ENCODE measurements around the gene OPALIN.
A peak's percentile ranks its signal among the peaks of the same experiment; 100 is the strongest.
"Not testable (repeated sequence)": the region's sequence is repeated elsewhere in the genome, so short reads cannot be mapped to it uniquely, and the experiment has no call there.

The OPALIN gene

DNA sequence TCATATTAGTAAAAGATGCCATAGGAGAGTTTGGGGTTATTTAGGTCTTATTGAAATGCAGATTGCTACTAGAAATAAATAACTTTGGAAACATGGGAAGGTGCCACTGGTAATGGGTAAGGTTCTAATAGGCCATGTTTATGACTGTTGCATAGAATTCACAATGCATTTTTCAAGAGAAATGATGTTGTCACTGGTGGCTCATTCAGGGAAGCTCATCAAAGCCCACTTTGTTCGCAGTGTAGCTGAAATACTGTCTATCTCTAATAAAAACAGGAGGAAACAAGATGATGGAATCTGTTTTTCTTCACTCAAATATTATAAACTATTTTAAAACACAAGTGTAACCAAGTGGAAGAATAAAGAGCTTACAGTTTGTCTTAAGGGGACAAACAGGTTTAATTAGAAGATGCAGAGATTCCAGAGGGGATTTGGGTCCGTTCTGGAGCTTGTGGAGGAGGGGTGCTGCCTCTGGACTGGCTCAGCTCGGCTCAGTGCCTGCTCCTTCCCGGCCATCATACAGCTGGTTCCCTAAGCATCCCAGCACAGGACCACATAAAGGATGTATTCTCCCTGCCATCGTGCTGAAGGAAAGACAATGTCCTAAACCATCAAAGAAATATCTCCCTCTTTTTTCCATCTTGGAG, 20.4 kb downstream of the OPALIN start:
- no peak for DNase-seq (ENCODE audit: low spot score)

- no peak for DNase-seq (ENCODE audit: low spot score)
Observed at GRCh38 chr10:96337106-96337505, 21.7 kb downstream of the OPALIN start.

DNA sequence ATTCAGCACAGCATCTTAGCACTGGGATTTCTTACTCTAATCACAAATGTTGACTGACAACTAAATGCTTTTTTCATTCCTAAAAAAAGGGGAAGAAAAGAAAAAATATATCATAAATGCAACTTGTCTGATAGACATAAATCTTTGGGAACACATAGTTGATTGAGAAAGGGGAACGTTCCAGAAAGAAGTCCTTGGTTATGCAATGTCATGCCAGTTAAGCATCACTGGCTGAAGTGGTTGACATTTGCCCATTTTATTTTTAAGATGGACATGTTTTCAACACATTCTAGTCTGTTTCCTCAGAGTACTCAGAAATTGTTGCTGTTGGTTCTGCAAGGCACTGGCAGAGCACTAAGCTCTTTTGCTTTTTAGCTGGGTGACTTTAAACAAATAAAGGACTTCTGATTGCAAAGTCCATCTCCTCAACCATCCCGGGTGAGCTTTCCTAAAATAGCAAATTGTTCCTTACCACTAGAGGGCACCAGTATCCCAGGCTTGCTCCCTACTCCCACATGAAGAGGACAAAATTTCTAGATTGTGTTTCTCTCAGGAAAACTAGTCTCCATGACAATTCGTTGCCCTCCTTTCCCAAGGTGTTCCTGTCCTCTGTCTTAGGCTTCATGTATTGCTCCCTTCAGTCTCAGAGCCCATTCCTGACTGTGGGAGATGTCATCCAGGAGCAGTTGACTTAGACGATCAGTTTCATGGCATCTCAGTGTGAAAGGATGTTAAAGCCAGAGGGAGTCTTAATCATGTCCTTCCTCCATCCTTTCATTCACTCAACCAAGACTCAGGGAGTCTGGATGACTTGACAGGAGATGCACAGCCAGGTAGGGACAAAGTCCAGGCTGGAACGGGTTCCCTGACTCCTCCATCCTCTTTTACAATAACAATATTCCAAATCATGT, 23.9 kb downstream of the OPALIN start:
- peak; percentile 49 for DNase-seq (ENCODE audit: low spot score)

DNA sequence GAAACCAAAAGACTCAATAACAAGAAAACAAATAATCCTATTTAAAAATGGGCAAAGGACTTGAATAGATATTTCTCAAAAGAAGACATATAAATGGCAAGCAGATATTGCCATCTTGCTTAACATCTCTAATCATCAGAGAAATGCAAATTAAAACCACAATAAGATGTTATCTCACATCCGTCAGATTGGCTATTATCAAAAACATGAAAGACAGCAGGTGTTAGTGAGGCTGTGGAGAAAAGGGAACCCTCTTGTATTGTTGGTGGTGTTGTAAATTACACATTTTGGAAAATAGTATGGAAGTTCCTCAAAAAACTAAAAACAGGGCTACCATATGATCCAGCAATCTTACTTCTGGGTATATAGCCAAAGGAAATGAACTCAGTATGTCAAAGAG, 25.7 kb downstream of the OPALIN start:
- DNase-seq (ENCODE audit: low spot score): peak; percentile 21

DNA sequence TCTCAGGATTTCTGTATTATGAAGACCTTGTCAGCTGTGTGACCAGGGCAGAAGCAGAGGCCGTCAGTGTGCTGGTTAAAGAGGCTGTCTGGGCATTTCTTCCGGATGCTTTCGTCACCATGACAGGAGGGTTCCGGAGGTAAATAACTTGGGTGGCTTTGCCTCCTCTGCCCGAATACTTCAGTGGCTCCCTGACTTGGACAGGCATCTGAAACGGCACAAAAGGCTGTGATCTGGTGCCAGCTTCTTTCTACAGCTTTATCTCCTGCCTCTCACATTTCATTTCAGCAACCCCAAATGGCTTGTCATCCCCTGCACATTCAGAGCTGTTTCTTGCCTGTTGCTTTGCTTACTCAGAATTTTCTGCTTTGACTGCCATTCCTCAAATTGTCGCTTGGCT, 31.3 kb downstream of the OPALIN start:
- no peak for DNase-seq (ENCODE audit: low spot score)

DNA sequence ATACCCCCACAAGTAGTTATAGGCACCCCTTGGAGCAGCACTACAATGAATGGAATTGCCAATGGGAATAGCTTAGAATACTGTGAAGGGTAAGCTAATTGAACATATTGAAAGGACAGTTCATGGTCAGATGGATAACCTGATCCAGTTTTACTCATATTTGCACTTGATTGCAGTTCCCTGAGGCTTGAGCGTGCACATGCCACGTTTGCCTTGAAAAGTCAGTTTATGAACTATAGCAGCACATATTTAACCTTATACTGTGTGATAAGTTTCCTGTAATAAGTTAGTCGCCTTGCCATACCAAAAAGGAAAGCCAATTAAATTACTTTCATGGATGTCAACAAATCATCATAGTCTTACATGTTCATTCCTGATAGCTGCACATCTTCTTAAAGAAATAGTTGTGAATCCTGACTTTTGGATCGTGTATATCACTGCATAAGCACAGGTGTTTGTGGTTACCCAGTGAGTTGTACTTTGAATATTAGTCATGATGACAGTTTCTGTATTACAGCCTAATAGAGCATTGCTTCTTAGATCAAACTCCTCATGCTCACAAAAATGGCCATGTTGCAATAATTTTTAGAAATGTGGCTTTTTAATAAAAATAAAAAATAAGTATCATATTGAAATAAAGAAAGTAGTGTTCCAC, 33.0 kb downstream of the OPALIN start:
- DNase-seq (ENCODE audit: low spot score): no peak

- no peak for DNase-seq (ENCODE audit: low spot score)
Observed at GRCh38 chr10:96324447-96324846, 34.4 kb downstream of the OPALIN start.

GRCh38 chr10:96322275-96322674, 36.5 kb downstream of the OPALIN start:
- no peak for DNase-seq (ENCODE audit: low spot score)

- DNase-seq (ENCODE audit: low spot score): no peak
Observed at GRCh38 chr10:96321822-96322221, 37.0 kb downstream of the OPALIN start.

GRCh38 chr10:96319754-96320474, 38.9 kb downstream of the OPALIN start:
- no peak for DNase-seq (ENCODE audit: low spot score)

DNA sequence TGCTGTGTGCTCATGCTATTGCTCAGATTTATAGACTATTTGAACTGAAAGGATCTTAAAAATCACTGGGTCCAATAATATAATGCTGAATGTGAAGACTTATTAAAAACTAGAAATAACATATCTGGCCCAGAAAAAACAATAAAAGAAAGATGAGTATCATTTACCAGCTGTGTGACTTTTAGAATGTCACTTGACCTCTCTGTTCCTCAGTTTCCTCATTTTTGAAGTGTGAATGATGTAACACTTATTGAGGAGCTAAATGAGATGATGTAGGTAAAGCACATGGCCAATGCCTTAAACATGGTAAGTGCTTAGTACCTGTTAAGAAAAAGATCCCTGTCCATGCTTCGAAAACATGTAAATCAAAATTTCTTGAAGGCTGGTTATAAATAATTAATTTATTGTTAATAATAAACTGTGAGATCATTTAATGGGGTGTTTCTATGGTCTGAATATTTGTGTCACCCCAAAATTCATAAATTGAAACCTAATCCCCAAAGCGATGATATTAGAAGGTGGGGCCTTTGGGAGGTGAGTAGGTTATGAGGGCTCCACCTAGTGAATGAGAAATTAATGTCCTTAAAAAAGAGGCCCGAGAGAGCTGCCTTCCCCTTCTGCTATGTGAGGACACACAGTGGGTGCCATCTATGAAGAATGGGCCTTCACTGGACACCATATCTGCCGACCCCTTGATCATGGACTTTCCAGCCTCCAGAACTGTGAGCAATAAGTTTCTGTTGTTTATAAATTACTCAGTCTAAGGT, 41.6 kb downstream of the OPALIN start:
- peak; percentile 40 for DNase-seq (ENCODE audit: low spot score)

DNA sequence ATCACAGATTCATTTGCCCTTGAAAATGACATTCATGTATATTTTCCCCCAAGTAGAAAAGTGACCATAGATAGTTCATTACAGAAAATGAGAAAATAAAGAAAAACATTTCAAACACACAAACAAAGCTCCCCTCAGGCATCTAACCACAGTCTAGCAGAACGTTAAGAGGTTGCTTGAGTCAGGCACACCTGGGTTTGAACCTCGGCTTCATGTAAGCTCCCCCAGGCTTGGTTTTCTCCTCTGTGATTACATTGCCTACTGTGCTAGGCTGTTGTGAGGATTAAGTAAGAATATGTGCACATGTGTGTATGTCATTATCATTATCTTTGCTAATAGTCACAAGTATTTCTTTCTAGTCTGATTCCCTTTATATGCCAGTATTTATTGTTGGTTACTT, 45.5 kb downstream of the OPALIN start:
- no peak for DNase-seq (ENCODE audit: low spot score)

DNA sequence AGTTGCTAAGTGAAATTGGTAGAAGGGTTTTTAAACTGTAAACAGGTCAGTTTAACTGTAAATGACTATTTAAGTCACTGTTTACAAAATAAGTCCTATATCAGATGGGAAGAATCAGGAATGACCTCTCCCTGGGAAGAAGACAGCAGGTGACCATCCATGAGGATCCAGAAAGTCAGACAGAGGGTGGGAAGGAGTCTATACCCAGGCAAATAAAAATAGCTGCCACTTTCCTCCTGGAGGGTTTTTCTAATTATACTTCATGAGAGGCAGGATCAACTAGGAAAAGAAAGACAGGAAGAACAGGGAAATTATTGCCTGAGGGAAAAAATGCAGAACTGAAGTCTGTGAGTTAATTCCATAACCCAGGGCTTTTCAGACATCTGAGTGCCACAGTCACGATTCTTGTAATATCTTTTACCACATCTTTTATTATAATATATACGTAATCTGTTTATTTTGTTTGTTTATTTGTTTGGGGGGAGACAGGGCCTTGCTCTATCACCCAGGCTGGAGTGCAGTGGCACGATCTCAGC, 47.6 kb downstream of the OPALIN start:
- no peak for DNase-seq (ENCODE audit: low spot score)

GRCh38 chr10:96310321-96310669, 48.5 kb downstream of the OPALIN start:
- no peak for DNase-seq (ENCODE audit: low spot score)

- no peak for DNase-seq (ENCODE audit: low spot score)
Observed at GRCh38 chr10:96309628-96310320, 49.0 kb downstream of the OPALIN start.

DNA sequence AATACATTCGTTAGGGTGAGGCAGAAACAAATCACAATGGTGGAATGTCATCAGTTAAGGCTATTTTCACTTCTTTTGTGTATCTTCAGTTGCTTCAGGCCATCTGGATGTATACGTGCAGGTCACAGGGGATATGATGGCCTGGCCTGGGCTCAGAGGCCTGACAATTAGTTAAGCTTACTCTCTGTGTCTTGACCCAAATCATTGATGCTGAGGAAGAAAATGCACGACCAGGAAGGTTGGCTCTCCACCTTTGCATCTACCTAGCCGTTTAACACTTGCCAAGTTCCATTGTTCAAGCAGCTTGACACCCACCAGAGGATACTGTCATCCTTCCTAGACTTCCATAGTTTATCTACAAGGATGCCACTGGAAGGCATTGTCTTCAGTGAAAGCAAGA, 49.9 kb downstream of the OPALIN start:
- not testable (repeated sequence) for DNase-seq (ENCODE audit: low spot score)

DNA sequence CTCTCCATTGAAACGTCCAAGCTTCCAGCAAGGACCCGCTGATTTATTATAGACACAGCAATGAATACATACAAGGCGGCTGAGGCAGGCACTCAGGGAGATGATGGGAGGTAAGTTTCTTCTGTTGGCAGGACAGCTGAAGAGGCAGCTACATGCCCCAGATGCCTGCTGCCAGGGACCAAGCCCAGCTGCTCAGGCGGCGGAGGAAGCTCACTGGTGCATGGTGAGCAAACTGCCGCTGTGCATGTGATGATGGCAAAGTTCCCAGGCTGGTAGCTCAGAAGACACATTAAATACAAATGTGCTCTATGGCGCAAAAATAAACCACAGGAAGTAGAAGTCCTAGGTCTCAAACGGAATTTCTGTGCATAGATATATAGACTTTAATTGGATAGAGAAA, 52.3 kb downstream of the OPALIN start:
- DNase-seq (ENCODE audit: low spot score): peak; percentile 93

GRCh38 chr10:96305019-96305418, 53.8 kb downstream of the OPALIN start:
- DNase-seq (ENCODE audit: low spot score): no peak

DNA sequence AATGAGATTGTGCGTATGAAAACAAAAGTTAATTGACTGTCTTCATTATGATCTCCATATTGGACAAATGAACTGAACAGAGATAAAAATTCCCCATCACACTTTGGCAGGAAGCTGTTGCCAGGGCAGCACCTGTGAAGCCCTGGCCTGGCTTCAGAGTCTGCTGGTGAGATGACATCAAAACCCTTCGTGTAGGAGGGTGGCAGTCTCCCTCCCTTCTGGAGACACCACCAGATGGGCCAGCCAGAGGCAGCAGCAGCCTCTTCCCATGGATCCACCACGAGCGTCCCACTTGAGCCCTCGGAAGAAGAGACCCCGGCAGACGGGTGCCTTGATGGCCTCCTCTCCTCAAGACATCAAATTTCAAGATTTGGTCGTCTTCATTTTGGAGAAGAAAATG, 54.6 kb downstream of the OPALIN start, which contains the start of gene DNTT:
TSS of gene DNTT (plus strand) at position 205 of the 400 bp plus-strand sequence. CDS start at position 269, 64 bp downstream.
- DNase-seq (ENCODE audit: low spot score): no peak

DNA sequence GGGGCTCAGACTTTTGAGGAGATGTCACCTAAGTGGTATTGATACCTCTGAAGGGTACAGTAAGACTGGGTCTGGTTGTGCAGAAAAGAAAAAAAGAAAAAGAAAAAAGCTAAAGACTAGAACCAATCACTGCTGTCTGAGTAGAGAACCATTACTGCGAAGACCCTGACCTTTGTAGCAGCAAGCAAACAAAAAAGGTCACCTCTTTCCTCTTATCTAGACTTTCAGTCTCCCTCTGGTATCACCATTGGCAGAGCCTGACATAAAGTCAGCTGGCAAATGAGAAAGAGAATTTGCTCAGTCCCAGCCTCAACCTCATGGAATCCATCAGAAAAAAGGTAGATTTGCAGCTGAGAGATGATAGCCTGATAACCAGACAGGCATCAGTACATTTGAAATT, 57.2 kb downstream of the OPALIN start:
- DNase-seq (ENCODE audit: low spot score): no peak

GRCh38 chr10:96299383-96299782, 59.4 kb downstream of the OPALIN start:
- peak; percentile 39 for DNase-seq (ENCODE audit: low spot score)

All from NAMALWA (cell line).